Esophagus squamous epithelium (tissue), 5 donors: ENCODE results near the gene PCDHGB7. TPM values are rescaled to one million over a fixed set of nuclear protein-coding genes. Genes with fewer than 3 reads are reported as not detected.
"Not testable (repeated sequence)": the region's sequence is repeated elsewhere in the genome, so short reads cannot be mapped to it uniquely, and the experiment has no call there.

Experiments used
- DNase-seq: peaks from one replicate; lab custom pipeline; 2025; lab: John Stamatoyannopoulos, UW
- H3K27ac ChIP-seq, 4 donors: fragments of 200-600 bp; sonication (generic); one replicate each; pipeline ENCODE4 v1.5.1; 2016 to 2019; ENCODE audit warnings: mild to moderate bottlenecking in 1 of 4
- H3K27me3 ChIP-seq, 4 donors: fragments of 200-600 bp; sonication (generic); 1 replicate in 3 of 4; 2 replicates in 1 of 4; pipeline versions ENCODE4 v1.5.1 to v1.6.0; 2017 to 2021; ENCODE audit warnings: antibody characterized with exemption in 1 of 4
- H3K36me3 ChIP-seq, 3 donors: fragments of 200-600 bp; sonication (generic); one replicate each; pipeline ENCODE4 v1.5.1; 2016 to 2019
- H3K4me1 ChIP-seq, 3 donors: fragments of 200-600 bp; sonication (generic); one replicate each; pipeline ENCODE4 v1.5.1; 2017 to 2019
- H3K4me3 ChIP-seq, 4 donors: fragments of 200-600 bp; sonication (generic); 1 replicate in 3 of 4; 2 replicates in 1 of 4; pipeline ENCODE4 v1.5.1; 2016 to 2019; ENCODE audit warnings: mild to moderate bottlenecking in 2 of 4, moderate library complexity in 1 of 4
- H3K9me3 ChIP-seq, 3 donors: fragments of 200-600 bp; sonication (generic); one replicate each; pipeline ENCODE4 v1.5.1; 2016 to 2019
- POLR2A ChIP-seq, 4 donors: fragments of 450-650 bp; IDR thresholded peaks; one replicate each; pipeline ENCODE4 v1.6.1; 2017; ENCODE audit warnings: antibody characterized with exemption in 4 of 4, mild to moderate bottlenecking in 4 of 4, moderate library complexity in 3 of 4
- WGBS, 2 donors: methylation state at CpG; one replicate each; pipeline ENCODE4 v1.1.5; 2018; 5-methylcytosine and 5-hydroxymethylcytosine counted together
- intact Hi-C: fragments of 100-400 bp; cut with DNase I; formaldehyde crosslinking; loops from one replicate; pipeline ENCODE4 v1.15.0; 2022
- total RNA-seq, 4 donors: library from RNA; depleted of rRNA; stranded (reverse); fragments of >200 nt; gene quantifications; one replicate each; pipeline ENCODE4 v1.1.0, GENCODE V29; 2016
- TF ChIP-seq, protein P1 (sequence below), 6 experiments: fragments of 450-650 bp in 4 of 6; fragments of 200-600 bp in 2 of 6; sonication (generic) in 2 of 6; IDR thresholded peaks; one replicate each; pipeline ENCODE4 v1.5.1; 2016 to 2019; ENCODE audit warnings: antibody characterized with exemption in 6 of 6, mild to moderate bottlenecking in 4 of 6, moderate library complexity in 4 of 6
- donor health status: DM: yes; HTN: yes; CAD: no.

Gene PCDHGB7
- total RNA-seq, 4 donors from 2014 or later = 4.1 to 10.9 (median 5.8) TPM

DNA sequence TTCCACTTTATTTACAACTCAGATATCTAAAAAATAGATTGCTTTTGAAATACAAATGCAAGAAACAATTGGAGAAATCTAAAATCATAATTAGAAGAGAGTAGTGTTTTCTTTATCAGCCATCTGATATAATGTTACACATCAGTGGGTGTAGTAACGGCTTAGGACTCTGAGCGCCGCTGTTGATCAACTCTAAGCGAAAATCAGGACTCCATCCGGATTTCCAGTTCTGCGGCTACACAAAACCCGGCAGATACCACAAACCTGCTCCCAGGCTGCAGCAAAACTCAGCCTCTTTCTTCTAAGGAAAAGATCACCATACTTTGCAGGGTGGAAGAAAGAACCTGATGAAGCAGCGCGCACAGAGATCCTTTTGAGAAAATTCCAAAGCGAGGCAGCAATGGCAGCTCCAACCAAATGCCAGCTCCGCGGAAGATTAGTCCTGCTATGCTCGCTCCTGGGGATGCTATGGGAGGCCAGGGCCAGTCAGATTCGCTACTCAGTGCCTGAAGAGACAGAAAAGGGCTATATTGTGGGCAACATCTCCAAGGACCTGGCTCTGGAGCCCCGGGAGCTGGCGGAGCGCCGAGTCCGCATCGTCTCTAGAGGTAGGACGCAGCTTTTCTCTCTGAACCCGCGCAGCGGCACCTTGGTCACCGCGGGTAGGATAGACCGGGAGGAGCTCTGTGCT lies 14.8 kb upstream of the PCDHGB7 start, which contains the start of gene PCDHGA9:
PCDHGA9 (plus strand) TSS at position 226 of the 691 bp plus-strand sequence; CDS start at position 401, 175 bp downstream.
- Histone ChIP-seq H3K4me3 (peak within 1 kb of the TSS in 3 of 4 donors; percentile 13 to 53 (median 35)), H3K9me3 (peaks cover 15 to 94% (median 85%) of the 10 kb centered on the region in 3 donors), H3K27me3 (peaks cover 0 to 39% (median 0%) of the 10 kb centered on the region in 4 donors), H3K27ac (no peak within 1 kb of the TSS), H3K4me1 (peaks cover 0 to 3% (median 0%) of the 10 kb centered on the region in 3 donors), H3K36me3 (no peaks in the 10 kb centered on the region)
- no peak for TF ChIP-seq POLR2A (IDR thresholded peaks at IDR 0.05)
- TF ChIP-seq, protein P1, sequence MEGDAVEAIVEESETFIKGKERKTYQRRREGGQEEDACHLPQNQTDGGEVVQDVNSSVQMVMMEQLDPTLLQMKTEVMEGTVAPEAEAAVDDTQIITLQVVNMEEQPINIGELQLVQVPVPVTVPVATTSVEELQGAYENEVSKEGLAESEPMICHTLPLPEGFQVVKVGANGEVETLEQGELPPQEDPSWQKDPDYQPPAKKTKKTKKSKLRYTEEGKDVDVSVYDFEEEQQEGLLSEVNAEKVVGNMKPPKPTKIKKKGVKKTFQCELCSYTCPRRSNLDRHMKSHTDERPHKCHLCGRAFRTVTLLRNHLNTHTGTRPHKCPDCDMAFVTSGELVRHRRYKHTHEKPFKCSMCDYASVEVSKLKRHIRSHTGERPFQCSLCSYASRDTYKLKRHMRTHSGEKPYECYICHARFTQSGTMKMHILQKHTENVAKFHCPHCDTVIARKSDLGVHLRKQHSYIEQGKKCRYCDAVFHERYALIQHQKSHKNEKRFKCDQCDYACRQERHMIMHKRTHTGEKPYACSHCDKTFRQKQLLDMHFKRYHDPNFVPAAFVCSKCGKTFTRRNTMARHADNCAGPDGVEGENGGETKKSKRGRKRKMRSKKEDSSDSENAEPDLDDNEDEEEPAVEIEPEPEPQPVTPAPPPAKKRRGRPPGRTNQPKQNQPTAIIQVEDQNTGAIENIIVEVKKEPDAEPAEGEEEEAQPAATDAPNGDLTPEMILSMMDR (IDR thresholded peaks at IDR 0.05) = peak in 5 of 6 experiments; percentile 12 to 48 (median 19)
- no peak for DNase-seq
- 16 to 35% methylated on average over 7 to 20 of the region's 27 CpGs for WGBS, 2 donors
- intact Hi-C loops = no loop called here

DNA sequence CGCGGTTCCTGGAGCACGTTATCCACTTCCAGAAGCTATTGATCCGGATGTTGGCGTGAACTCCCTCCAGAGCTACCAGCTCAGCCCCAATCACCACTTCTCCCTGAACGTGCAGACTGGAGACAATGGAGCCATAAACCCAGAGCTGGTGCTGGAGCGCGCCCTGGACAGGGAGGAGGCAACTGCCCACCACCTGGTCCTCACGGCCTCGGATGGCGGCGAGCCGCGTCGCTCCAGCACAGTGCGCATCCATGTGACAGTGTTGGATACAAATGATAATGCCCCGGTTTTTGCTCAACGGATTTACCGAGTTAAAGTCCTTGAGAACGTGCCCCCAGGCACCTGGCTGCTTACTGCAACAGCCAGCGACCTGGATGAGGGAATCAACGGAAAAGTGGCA lies 14.1 kb upstream of the PCDHGB7 start:
- TF ChIP-seq, protein P1 (IDR thresholded peaks at IDR 0.05) = no peak
- TF ChIP-seq POLR2A (IDR thresholded peaks at IDR 0.05) = no peak
- intact Hi-C loops = no loop called here
- H3K4me3 ChIP-seq = peak overlapping the region in 3 of 4 donors; percentile 13 to 53 (median 35)
- H3K27me3 ChIP-seq = peaks cover 0 to 46% (median 0%) of the 10 kb centered on the region in 4 donors
- no peaks in the 10 kb centered on the region for H3K36me3 ChIP-seq
- DNase-seq = no peak
- peaks cover 15 to 97% (median 90%) of the 10 kb centered on the region in 3 donors for H3K9me3 ChIP-seq
- WGBS, 2 donors = 33 to 53% methylated on average over 13 to 18 of the region's 22 CpGs
- peaks cover 0 to 3% (median 0%) of the 10 kb centered on the region in 3 donors for H3K4me1 ChIP-seq
- H3K27ac ChIP-seq = no peak overlapping the region

DNA sequence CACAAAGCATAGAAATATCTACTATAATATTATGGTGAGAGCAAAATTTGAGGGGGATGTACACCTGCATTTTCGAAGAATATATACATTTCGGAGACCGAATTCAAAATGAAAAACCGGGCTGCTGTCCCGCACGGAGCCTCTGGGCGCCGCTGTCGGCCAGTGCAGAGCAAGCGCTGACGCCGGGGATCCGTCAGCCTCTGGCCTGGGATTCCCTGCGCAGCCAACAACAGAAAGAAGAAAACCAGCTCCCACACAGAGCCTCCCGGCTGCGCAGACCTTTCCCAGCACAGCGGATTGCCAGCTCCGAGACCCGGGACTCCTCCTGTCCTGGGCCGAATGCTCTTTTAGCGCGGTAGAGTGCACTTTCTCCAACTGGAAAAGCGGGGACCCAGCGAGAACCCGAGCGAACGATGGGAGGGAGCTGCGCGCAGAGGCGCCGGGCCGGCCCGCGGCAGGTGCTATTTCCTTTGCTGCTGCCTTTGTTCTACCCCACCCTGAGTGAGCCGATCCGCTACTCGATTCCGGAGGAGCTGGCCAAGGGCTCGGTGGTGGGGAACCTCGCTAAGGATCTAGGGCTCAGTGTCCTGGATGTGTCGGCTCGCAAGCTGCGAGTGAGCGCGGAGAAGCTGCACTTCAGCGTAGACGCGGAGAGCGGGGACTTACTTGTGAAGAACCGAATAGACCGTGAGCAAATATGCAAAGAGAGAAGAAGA lies 9.5 kb upstream of the PCDHGB7 start, which contains the start of gene PCDHGB6:
PCDHGB6 (plus strand) TSS at position 232 of the 716 bp plus-strand sequence; CDS start at position 414, 182 bp downstream.
- intact Hi-C loops, H3K27ac ChIP-seq, H3K4me1 ChIP-seq, H3K36me3 ChIP-seq, DNase-seq: not testable (repeated sequence)
- TF ChIP-seq, protein P1 (IDR thresholded peaks at IDR 0.05) = peak in 5 of 6 experiments; percentile 18 to 53 (median 34)
- Histone ChIP-seq H3K27me3 (peaks cover 0 to 43% (median 0%) of the 10 kb centered on the region in 4 donors), H3K9me3 (peaks cover 4 to 96% (median 84%) of the 10 kb centered on the region in 3 donors), H3K4me3 (peak within 1 kb of the TSS in 3 of 4 donors; percentile 28 to 55 (median 37))
- WGBS, 2 donors = 25 to 31% methylated on average over 32 to 36 of the region's 51 CpGs

DNA sequence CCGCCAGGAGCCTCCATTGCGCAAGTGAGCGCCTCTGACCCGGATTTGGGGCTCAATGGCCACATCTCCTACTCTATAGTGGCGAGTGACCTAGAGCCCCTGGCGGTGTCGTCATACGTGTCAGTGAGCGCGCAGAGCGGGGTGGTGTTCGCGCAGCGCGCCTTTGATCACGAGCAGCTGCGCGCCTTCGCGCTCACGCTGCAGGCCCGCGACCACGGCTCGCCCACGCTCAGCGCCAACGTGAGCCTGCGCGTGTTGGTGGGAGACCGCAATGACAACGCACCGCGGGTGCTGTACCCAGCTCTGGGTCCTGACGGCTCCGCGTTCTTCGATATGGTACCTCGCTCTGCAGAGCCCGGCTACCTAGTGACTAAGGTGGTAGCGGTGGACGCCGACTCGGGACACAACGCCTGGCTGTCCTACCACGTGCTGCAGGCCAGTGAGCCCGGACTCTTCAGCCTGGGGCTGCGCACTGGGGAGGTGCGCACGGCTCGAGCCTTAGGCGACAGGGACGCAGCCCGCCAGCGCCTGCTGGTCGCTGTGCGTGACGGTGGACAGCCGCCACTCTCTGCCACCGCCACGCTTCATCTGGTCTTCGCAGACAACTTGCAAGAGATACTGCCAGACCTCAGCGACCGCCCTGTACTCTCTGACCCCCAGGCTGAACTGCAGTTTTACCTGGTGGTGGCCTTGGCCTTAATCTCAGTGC lies 7.7 kb upstream of the PCDHGB7 start:
- Histone ChIP-seq H3K27ac (no peak overlapping the region), H3K4me1 (peaks cover 0 to 4% (median 0%) of the 10 kb centered on the region in 3 donors), H3K27me3 (peaks cover 0 to 49% (median 0%) of the 10 kb centered on the region in 4 donors), H3K9me3 (peaks cover 4 to 96% (median 84%) of the 10 kb centered on the region in 3 donors), H3K4me3 (peak overlapping the region in 1 of 4 donors; percentile 12), H3K36me3 (peaks cover 0 to 8% (median 0%) of the 10 kb centered on the region in 3 donors)
- no peak for TF ChIP-seq POLR2A (IDR thresholded peaks at IDR 0.05)
- TF ChIP-seq, protein P1 (IDR thresholded peaks at IDR 0.05) = no peak
- intact Hi-C loops = loop anchor here (10.0 kb wide), 2 partner anchors 115 to 145 kb away; no protein-coding TSS in a partner anchor
- no peak for DNase-seq
- whole genome bisulfite sequencing, 2 donors = 23 to 64% methylated on average over 5 to 11 of the region's 64 CpGs
